Dermis blood vessel endothelial cell (primary cell): ENCODE data around the gene CCDC6. TPM values are rescaled to one million over a fixed set of nuclear protein-coding genes. Genes with fewer than 3 reads are reported as not detected.
"Not testable (repeated sequence)": the region's sequence is repeated elsewhere in the genome, so short reads cannot be mapped to it uniquely, and the experiment has no call there.

Source experiments
- DNase-seq: peaks from one replicate; pipeline ENCODE4 v3.0.0; 2010
- total RNA-seq: library from RNA; depleted of rRNA; stranded (reverse); fragments of >200 nt; gene quantifications from 2 replicates; pipeline ENCODE4 v1.2.3, GENCODE V29; 2014

The CCDC6 gene
- total RNA-seq: 22.6 and 41.4 TPM in 2 replicates

DNA sequence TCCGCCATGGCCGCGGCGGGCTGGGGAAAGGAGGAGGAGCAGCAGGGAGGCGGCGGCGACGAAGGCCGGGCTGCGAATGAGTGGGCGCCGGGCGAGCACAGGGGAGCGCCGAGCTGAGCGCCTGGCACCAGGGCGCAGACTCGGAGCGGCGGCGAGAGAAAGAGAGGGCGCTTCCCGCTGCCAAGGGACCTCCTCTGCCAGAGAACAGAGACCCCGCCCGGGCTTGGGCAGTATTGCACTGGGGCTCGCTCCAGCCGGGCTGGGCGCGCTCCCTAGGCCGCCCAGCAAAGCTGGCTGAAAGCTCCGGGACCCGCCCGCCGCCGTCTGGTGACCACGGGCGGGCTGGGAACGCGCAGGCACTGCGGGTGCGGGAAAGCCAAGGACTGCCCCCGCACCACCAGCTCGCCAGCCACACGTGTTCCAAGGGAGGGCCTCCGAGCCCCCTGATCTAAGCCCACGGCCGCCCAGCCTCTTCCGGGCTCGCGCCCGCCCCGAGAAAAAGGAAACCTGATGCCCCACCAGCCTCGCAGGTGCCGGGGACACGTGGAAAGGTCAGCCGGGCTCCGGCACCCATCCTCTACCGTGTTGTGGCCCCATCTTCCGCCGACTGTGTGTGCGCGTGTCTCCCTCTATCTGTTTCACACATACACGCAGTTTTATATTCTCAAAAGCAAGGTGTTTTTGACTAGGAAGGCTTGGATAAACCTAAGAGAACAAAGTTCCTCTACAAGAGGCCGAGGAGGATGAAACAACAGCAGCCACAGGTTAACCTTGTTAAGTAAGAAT lies at the start of gene CCDC6:
TSS of gene CCDC6 (minus strand) at position 140 of the 786 bp plus-strand sequence. CDS start at position 8, 132 bp downstream.
- DNase-seq: peak; percentile 95

- DNase-seq: no peak
Observed at GRCh38 chr10:59954296-59954695, 47.9 kb upstream of the CCDC6 start.

DNA sequence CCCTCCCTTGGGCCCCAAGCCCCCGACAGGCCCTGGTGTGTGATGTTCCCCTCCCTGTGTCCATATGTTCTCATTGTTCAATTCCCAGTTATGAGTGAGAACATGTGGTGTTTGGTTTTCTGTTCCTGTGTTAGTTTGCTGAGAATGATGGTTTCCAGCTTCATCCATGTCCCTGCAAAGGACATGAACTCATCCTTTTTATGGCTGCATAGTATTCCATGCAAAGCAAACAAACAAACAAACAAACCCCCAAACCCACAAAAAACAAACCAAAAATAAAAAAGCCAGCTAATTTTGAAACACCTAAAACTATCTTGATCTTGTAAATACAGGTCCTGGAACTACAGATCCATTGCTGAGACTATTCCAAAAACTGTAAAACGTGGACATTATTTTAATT lies 47.4 kb upstream of the CCDC6 start:
- not testable (repeated sequence) for DNase-seq

- no peak for DNase-seq
Observed at GRCh38 chr10:59950105-59950504, 43.7 kb upstream of the CCDC6 start.

DNA sequence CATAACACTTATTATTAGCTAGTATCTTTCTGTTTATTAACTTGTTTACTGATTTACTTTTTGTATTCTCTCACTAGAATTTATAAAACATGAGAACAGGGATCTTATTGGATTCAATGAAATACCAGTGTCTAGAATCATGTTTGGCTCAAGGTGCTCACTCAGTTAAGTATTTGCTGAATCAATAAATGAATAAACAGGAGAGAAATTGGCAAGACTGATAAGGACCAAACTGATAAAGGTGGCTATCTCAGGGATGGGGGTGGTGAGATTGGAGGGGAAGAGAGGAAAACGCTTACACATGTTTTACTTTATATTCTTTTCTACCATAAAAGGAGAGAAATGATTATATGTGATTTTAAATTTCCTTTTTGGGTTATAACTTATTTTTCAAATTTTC lies 43.3 kb upstream of the CCDC6 start:
- DNase-seq: no peak

GRCh38 chr10:59945991-59946390 lies 39.6 kb upstream of the CCDC6 start:
- DNase-seq: no peak

GRCh38 chr10:59945590-59945989 lies 39.2 kb upstream of the CCDC6 start:
- no peak for DNase-seq

- DNase-seq: no peak
Observed at GRCh38 chr10:59944339-59944935, 38.1 kb upstream of the CCDC6 start.

DNA sequence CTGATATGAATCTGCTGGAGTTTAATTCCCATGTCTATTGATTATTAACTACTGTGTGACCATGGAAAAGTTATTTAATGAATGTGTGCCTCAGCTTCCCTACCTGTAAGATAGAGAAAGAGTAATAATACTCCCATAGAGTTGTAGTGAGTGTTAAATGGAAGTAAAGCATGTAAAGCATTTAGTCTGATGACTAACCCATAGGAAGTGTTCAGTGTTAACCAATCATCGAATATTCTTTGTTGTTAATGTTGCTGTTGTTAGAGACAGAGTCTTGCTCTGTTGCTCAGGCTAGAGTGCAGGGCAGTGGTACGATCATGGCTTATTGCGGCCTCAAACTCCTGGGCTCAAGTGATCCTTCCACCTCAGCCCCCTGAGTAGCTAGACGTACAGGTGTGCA lies 36.2 kb upstream of the CCDC6 start:
- DNase-seq: no peak

DNA sequence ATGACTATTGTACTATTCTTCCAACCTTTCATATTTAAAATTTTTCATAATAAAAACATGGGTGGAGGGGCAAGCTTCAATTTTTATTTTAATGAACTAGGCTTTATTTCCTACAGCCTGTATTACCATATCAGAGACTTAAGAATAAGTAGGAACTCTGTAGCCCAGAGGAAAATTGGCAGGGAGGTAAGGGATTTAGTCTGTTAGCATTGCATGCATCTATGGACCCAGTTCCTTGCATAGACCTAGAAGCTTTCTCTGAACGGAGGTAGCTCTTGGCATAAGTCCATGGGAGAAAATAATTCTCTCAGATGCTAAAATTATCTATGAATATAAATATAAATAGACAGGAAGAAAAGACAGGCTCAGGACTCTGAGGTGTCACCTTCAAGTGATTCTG lies 31.4 kb upstream of the CCDC6 start:
- DNase-seq: no peak

DNA sequence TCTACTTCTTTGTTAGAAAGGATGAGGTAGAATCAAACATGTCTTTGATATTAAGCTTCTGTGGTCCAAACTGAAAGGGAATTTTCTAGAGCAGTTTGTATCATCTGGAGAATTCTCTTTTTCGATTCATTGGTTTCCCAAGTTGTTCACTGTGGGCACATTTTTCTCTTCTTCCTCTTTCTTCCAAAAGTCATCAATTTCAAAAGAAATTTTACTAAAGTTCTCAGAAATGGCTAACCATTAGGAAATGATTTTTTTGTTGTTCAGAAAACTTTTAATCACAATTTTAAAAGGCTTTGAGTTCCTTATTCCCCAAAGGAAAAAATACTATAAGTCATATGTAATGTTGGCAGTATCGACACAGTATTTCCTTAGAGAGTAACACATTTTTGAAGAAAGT lies 28.3 kb upstream of the CCDC6 start:
- DNase-seq: no peak

- DNase-seq: not testable (repeated sequence)
Observed at GRCh38 chr10:59930788-59931521, 24.6 kb upstream of the CCDC6 start.

DNA sequence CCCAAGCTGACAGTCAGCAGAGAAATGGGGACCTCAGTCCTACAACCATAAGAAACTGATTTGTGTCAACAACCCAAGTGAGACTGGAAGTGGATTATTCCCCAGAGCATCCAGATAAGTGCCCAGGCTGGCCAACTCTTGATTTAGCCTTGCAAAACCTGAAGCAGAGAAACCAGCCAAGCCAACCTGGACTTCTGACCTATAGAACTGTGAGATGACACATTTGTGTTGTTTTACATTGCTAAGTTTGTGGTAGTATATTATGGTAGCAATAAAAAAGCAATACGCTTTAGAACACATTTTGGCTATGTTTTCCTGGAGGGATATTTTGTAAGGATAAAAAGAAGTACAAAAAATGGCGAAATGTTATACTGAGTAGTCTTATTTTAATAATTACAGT lies 19.7 kb upstream of the CCDC6 start:
- DNase-seq: no peak

DNA sequence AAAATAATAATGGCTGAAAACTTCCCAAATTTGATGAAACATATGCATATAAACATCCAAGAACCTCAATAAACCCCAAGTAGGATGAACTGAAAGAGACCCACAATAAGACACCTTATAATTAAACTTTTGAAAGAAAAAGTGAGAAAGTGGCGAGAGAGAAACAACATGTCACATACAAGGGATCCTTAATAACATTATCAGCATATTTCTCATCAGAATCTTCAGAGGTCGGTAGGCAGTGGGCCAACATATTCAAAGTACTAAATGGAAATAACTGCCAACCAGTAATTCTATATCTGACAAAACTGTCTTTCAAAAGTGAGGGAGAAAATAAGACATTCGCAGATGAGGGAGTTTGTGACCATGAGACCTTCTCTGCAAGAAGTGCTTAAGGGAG lies 16.6 kb upstream of the CCDC6 start:
- DNase-seq: no peak

- no peak for DNase-seq
Observed at GRCh38 chr10:59917922-59918321, 11.6 kb upstream of the CCDC6 start.

DNA sequence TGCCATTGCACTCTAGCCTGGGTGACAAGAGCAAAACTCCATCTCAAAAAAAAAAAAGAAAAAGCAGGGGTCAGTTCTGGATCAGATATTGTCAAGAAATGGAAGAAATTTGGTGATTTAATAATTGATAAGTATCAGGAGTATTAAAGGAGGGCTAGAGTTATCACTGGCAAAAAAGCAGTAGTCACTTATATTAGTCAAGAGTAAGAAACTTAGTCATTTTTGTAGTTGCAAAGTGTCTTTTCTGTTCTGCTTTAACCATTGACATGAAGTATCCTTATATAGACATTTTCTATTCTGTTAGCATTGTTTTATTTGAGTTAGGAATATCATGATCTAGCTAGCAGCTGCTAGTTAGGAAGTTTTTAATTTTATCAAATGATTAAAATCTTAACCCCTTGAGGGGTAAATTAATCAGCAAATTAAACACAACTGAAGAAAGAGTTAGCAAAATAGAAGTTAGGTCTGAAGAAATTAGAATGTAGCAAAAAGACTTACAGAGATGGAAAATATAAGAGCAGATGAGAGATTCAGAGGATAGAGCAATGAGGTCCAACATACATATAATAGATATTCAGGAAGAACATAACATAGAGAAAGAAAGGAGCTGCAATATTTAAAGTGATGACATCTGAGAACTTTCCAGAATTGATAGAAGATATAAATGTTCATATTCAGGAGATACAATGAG lies 7.3 kb upstream of the CCDC6 start:
- no peak for DNase-seq

DNA sequence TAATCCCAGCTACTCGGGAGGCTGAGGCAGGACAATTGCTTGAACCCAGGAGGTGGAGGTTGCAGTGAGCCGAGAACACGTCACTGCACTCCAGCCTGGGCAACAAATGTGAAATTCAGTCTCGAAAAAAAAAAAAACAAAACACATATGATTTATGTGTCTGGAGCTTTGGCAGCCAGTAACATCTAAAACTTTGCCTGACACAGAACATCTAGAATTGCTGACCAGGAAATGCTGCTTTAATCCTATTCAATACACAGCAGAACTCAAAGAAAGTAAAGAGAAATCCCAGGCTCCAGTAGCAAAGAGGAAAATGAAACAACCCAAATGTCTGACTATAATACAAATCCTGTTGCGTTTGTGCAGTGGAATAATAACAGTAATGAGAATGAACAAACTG lies 4.5 kb upstream of the CCDC6 start:
- no peak for DNase-seq

DNA sequence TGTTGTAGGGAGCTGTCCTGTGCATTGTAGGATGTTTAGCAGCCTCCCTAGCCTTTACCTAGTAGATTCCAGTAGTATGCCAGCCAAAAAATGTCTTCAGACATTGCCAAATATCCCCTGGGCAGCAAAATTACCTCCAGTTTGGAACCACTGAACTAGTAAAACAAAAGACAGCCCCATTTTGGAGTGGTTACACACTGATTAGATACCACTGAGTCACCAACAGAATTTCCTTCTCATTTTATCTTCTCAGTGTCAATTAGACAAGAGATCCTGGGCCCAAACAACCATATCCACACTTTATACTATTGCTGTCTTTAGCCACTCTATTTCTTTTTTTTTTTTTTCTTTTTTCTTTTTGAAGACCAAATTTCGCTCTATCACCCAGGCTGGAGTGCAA lies 3.5 kb upstream of the CCDC6 start:
- DNase-seq: no peak

DNA sequence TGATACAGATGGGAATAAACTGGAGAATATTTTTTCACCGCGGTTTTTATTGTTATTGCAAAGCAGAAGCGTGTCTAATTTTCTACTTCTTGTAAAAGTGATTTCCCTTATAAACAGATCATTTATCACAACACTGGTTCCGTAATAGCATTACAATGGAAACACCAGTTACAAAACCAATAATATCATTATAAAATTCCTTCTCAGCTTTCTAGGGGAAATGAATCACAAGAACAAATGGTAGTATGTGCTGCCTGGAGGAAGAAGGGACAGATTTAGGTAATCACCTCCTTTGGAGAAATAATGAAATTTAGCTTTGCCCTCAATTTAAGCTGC lies 2.4 kb upstream of the CCDC6 start:
- peak; percentile 15 for DNase-seq

- DNase-seq: peak; percentile 83
Observed at GRCh38 chr10:59907918-59908807, 1.8 kb upstream of the CCDC6 start.

- no peak for DNase-seq
Observed at GRCh38 chr10:59907537-59907917, 1.2 kb upstream of the CCDC6 start.

DNA sequence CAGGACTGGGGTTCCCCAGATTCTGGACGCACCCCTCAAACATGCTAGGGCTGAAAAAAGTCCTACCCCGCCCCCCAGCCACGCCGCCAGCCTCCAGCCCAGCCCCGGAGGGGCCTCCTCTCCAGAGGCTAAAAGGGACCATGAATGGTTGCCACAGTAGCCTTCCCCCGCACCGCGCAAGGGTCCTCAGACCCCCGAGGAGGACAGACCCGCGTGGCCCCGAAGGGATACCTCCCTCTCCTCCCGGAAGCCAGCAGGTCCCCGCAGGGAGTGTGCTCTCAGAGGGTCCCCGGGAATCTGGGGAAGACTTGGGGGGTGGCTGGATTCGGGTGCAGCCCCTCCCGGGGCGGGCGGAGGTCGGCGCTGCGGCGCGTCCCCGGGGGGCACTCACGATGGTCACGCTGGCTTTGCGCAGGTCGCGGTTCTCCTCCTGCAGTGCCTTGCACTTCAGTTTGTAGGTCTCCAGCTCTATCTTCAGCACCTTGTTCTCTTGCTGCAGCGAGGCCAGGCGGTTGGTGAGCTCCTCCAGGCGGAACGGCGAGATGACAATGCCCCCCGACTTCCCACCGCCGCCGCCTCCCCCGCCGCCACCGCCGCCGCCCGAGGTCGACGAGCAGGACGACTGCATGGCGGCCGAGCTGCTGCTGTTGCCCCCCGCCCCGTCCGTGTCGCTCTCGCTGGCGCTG lies 482 bp downstream of the CCDC6 start:
- DNase-seq: no peak
